GM18519 (cell line): ENCODE results near the gene FAM83C.
"Not testable (repeated sequence)": the region's sequence is repeated elsewhere in the genome, so short reads cannot be mapped to it uniquely, and the experiment has no call there.

Experiments
- ATAC-seq: cut with Tn5 transposase; IDR thresholded peaks from one replicate; pipeline ENCODE4 v1.9.1; 2021; ENCODE audit warnings: mild to moderate bottlenecking, moderate library complexity; ENCODE audit not compliant: unreplicated experiment, low FRiP score

FAM83C gene

GRCh38 chr20:35319192-35319870, 27.1 kb upstream of the FAM83C start:
- ATAC-seq, result no peak

GRCh38 chr20:35318502-35319157, 26.4 kb upstream of the FAM83C start:
- ATAC-seq, result no peak

GRCh38 chr20:35317416-35318210, 25.4 kb upstream of the FAM83C start:
- no peak for ATAC-seq

GRCh38 chr20:35316086-35316485, 23.9 kb upstream of the FAM83C start:
- no peak for ATAC-seq

- not testable (repeated sequence) for ATAC-seq
Measured at GRCh38 chr20:35315632-35316020, 23.4 kb upstream of the FAM83C start.

- no peak for ATAC-seq
Measured at GRCh38 chr20:35314816-35315631, 22.8 kb upstream of the FAM83C start.

GRCh38 chr20:35312318-35312717, 20.1 kb upstream of the FAM83C start:
- no peak for ATAC-seq

- ATAC-seq, result no peak
Measured at GRCh38 chr20:35311822-35312221, 19.6 kb upstream of the FAM83C start.

- no peak for ATAC-seq
Measured at GRCh38 chr20:35311409-35311808, 19.2 kb upstream of the FAM83C start.

- no peak for ATAC-seq
Measured at GRCh38 chr20:35307666-35308653, 15.7 kb upstream of the FAM83C start.

GRCh38 chr20:35306931-35307517, 14.8 kb upstream of the FAM83C start:
- ATAC-seq, result no peak

GRCh38 chr20:35305682-35306556, 13.7 kb upstream of the FAM83C start:
- ATAC-seq, result no peak

GRCh38 chr20:35304956-35305355, 12.7 kb upstream of the FAM83C start:
- no peak for ATAC-seq

- ATAC-seq, result no peak
Measured at GRCh38 chr20:35303735-35304491, 11.7 kb upstream of the FAM83C start.

GRCh38 chr20:35303382-35303734, 11.1 kb upstream of the FAM83C start:
- no peak for ATAC-seq

GRCh38 chr20:35302421-35303335, 10.5 kb upstream of the FAM83C start:
- no peak for ATAC-seq

- no peak for ATAC-seq
Measured at GRCh38 chr20:35301426-35301825, 9.2 kb upstream of the FAM83C start.
